GM12878 (cell line): ENCODE data around the gene LPIN1. TPM values are rescaled to one million over a fixed set of nuclear protein-coding genes. Genes with fewer than 3 reads are reported as not detected.
A peak's percentile ranks its signal among the peaks of the same experiment; 100 is the strongest.

ENCODE experiments used
- CTCF ChIP-seq, 3 experiments: IDR thresholded peaks in 2 of 3; conservative IDR thresholded peaks in 1 of 3; 2 replicates each; pipeline ENCODE4 v1.5.1; 2011; ENCODE audit warnings: low read depth in 3 of 3, low read length in 3 of 3, mild to moderate bottlenecking in 3 of 3, control low read depth in 2 of 3, moderate library complexity in 2 of 3, inconsistent platforms in 1 of 3, mixed read lengths in 1 of 3; ENCODE audit not compliant: control insufficient read depth in 2 of 3, insufficient read depth in 1 of 3; ENCODE audit errors: extremely low read depth in 1 of 3
- EGR1 ChIP-seq, 2 experiments: IDR thresholded peaks; 1 replicate in 1 of 2; 2 replicates in 1 of 2; pipeline ENCODE4 v1.6.1; 2011 to 2012; ENCODE audit warnings: low read depth in 2 of 2, low read length in 2 of 2, borderline replicate concordance in 1 of 2, mild to moderate bottlenecking in 1 of 2, moderate library complexity in 1 of 2
- FOXM1 ChIP-seq: IDR thresholded peaks from 2 replicates; pipeline ENCODE4 v1.6.1; 2012; ENCODE audit warnings: low read depth, mild to moderate bottlenecking, inconsistent platforms, low read length, moderate library complexity
- LARP7 ChIP-seq: fragments of 450-650 bp; IDR thresholded peaks from 2 replicates; pipeline ENCODE4 v1.6.1; 2017; ENCODE audit warnings: mild to moderate bottlenecking
- MAX ChIP-seq: IDR thresholded peaks from 2 replicates; pipeline ENCODE4 v1.6.1; 2012; ENCODE audit warnings: low read depth, low read length, improper control_type of control experiment
- MEF2A ChIP-seq: IDR thresholded peaks from 2 replicates; pipeline ENCODE4 v1.6.1; 2011; ENCODE audit warnings: low read depth, mild to moderate bottlenecking, low read length, moderate library complexity; ENCODE audit not compliant: insufficient read depth
- MXI1 ChIP-seq: fragments of 150-350 bp; IDR thresholded peaks from 2 replicates; pipeline ENCODE4 v1.6.1; 2011; ENCODE audit warnings: low read depth, mild to moderate bottlenecking, inconsistent platforms, low read length, improper control_type of control experiment
- MYC ChIP-seq: IDR thresholded peaks from 2 replicates; pipeline ENCODE4 v1.6.1; 2011; ENCODE audit warnings: mild to moderate bottlenecking, low read length, moderate library complexity, inconsistent platforms; ENCODE audit not compliant: insufficient read depth, insufficient replicate concordance, insufficient read length, severe bottlenecking
- POU2F2 ChIP-seq: IDR thresholded peaks from 3 replicates; pipeline ENCODE4 v1.6.1; 2011; ENCODE audit warnings: low read depth, mild to moderate bottlenecking, low read length, borderline replicate concordance
- RAD21 ChIP-seq: IDR thresholded peaks from 2 replicates; pipeline ENCODE4 v1.6.1; 2011; ENCODE audit warnings: mild to moderate bottlenecking, low read depth, low read length, moderate library complexity; ENCODE audit not compliant: insufficient read depth
- RB1 ChIP-seq: fragments of 450-650 bp; formaldehyde crosslinking; IDR thresholded peaks from 2 replicates; pipeline ENCODE4 v1.6.1; 2017; ENCODE audit warnings: mild to moderate bottlenecking, borderline replicate concordance
- TAF1 ChIP-seq: IDR thresholded peaks from 2 replicates; pipeline ENCODE4 v1.6.1; 2011; ENCODE audit warnings: mild to moderate bottlenecking, low read depth, low read length, borderline replicate concordance
- TCF3 ChIP-seq: IDR thresholded peaks from 2 replicates; pipeline ENCODE4 v1.6.1; 2012; ENCODE audit warnings: low read depth, mild to moderate bottlenecking, low read length, borderline replicate concordance; ENCODE audit not compliant: insufficient read depth
- TCF7 ChIP-seq: IDR thresholded peaks from 2 replicates; pipeline ENCODE4 v1.6.1; 2014; ENCODE audit warnings: antibody characterized with exemption, borderline replicate concordance
- USF1 ChIP-seq: IDR thresholded peaks from 2 replicates; pipeline ENCODE4 v1.6.1; 2011; ENCODE audit warnings: borderline replicate concordance, low read depth, mild to moderate bottlenecking, moderate library complexity, mixed read lengths, low read length; ENCODE audit not compliant: insufficient read depth; ENCODE audit errors: extremely low read length
- YY1 ChIP-seq: IDR thresholded peaks from 2 replicates; pipeline ENCODE4 v1.6.1; 2011; ENCODE audit warnings: low read depth, mild to moderate bottlenecking, low read length
- ZNF384 ChIP-seq: IDR thresholded peaks from 2 replicates; pipeline ENCODE4 v1.6.1; 2012; ENCODE audit warnings: low read depth, mild to moderate bottlenecking, low read length, improper control_type of control experiment, borderline replicate concordance
- ZNF622 ChIP-seq: fragments of 450-650 bp; IDR thresholded peaks from 2 replicates; pipeline ENCODE4 v1.6.1; 2017; ENCODE audit warnings: mild to moderate bottlenecking, inconsistent platforms
- polyA plus RNA-seq, 11 experiments: library from polyadenylated mRNA; depleted of rRNA in 4 of 11; unstranded in 6 of 11; stranded (reverse) in 5 of 11; fragments of >200 nt; fragmentation: Nextera tagmentation in 4 of 11; fragmentation: Illumina TruSeq in 1 of 11; extraction: Ambion mirVana in 4 of 11; extraction: Trizol in 1 of 11; gene quantifications; 1 replicate in 1 of 11; 2 replicates in 10 of 11; pipeline versions ENCODE4 v1.2.1 to v1.2.3, GENCODE V29; 2011 to 2016; ENCODE audit warnings: inconsistent platforms in 2 of 11, missing spikeins in 2 of 11, low read depth in 1 of 11
- total RNA-seq, 4 experiments: library from RNA; depleted of rRNA in 3 of 4; stranded (reverse); fragments of >200 nt in 3 of 4; fragmentation: Illumina TruSeq in 1 of 4; extraction: Trizol in 1 of 4; gene quantifications; 2 replicates each; pipeline versions ENCODE4 v1.2.1 to v1.2.3, GENCODE V29; 2013 to 2021
- TF ChIP-seq, protein P1 (sequence below): fragments of 450-650 bp; IDR thresholded peaks from 2 replicates; pipeline ENCODE4 v1.6.1; 2014; ENCODE audit warnings: mild to moderate bottlenecking
- TF ChIP-seq, protein P2 (sequence below): IDR thresholded peaks from 2 replicates; pipeline ENCODE4 v1.6.1; 2012; ENCODE audit warnings: low read length, inconsistent platforms
- TF ChIP-seq, protein P3 (sequence below): IDR thresholded peaks from 2 replicates; pipeline ENCODE4 v1.6.1; 2011; ENCODE audit warnings: low read depth, mild to moderate bottlenecking, low read length, moderate library complexity, borderline replicate concordance; ENCODE audit errors: extremely low read depth

LPIN1 gene
- total and polyA plus RNA-seq, 10 of the 15 experiments (the other 5 are each of a cell fraction or from before 2014, with no cell fraction given), result 18.8 to 82.5 (median 50.3) TPM

GRCh38 chr2:11778923-11779757 is 32.7 kb downstream of the LPIN1 start (continued):
- peak; percentile 92 to 95 (median 94) for TF ChIP-seq CTCF (IDR thresholded peaks at IDR 0.05 in 2 of 3, conservative IDR thresholded peaks at IDR 0.05 in 1 of 3; ENCODE audit: control insufficient read depth in 2 of 3, extremely low read depth in 1 of 3, insufficient read depth in 1 of 3, low read depth in 3 of 3, low read length in 3 of 3)
- peak in 1 of 2 experiments; percentile 33; a peak in 1 of 3 replicates for TF ChIP-seq EGR1 (IDR thresholded peaks at IDR 0.05; ENCODE audit: borderline replicate concordance in 1 of 2, low read depth in 2 of 2, low read length in 2 of 2)
- TF ChIP-seq, protein P1, sequence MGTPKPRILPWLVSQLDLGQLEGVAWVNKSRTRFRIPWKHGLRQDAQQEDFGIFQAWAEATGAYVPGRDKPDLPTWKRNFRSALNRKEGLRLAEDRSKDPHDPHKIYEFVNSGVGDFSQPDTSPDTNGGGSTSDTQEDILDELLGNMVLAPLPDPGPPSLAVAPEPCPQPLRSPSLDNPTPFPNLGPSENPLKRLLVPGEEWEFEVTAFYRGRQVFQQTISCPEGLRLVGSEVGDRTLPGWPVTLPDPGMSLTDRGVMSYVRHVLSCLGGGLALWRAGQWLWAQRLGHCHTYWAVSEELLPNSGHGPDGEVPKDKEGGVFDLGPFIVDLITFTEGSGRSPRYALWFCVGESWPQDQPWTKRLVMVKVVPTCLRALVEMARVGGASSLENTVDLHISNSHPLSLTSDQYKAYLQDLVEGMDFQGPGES, result no peak
- peak; percentile 69 for TF ChIP-seq YY1
- TF ChIP-seq LARP7, result peak; percentile 35; the same call in 1 of the 2 replicates
- peak; percentile 41; the same call in 1 of the 3 replicates for TF ChIP-seq POU2F2
- TF ChIP-seq MEF2A, result 0 out of 2 replicates have a peak, but pooled peaks have one; percentile 34
- TF ChIP-seq ZNF622, result no peak
- peak; percentile 97 for TF ChIP-seq RAD21
- no peak for TF ChIP-seq TCF7
- TF ChIP-seq, protein P2, sequence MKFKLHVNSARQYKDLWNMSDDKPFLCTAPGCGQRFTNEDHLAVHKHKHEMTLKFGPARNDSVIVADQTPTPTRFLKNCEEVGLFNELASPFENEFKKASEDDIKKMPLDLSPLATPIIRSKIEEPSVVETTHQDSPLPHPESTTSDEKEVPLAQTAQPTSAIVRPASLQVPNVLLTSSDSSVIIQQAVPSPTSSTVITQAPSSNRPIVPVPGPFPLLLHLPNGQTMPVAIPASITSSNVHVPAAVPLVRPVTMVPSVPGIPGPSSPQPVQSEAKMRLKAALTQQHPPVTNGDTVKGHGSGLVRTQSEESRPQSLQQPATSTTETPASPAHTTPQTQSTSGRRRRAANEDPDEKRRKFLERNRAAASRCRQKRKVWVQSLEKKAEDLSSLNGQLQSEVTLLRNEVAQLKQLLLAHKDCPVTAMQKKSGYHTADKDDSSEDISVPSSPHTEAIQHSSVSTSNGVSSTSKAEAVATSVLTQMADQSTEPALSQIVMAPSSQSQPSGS, result no peak
- TF ChIP-seq FOXM1, result 0 out of 2 replicates have a peak, but pooled peaks have one; percentile 52
- no peak for TF ChIP-seq ZNF384
- TF ChIP-seq MAX, result peak; percentile 98
- TF ChIP-seq RB1, result 0 out of 2 replicates have a peak, but pooled peaks have one; percentile 60
- TF ChIP-seq USF1, result peak; percentile 74
- TF ChIP-seq TAF1, result no peak
- peak; percentile 45; the same call in 1 of the 2 replicates for TF ChIP-seq TCF3
- peak; percentile 97 for TF ChIP-seq MXI1
- TF ChIP-seq, protein P3, sequence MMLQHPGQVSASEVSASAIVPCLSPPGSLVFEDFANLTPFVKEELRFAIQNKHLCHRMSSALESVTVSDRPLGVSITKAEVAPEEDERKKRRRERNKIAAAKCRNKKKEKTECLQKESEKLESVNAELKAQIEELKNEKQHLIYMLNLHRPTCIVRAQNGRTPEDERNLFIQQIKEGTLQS, result peak; percentile 52; the same call in 1 of the 2 replicates
- peak; percentile 70 for TF ChIP-seq MYC
